HG03066 (cell line): ENCODE data around the gene PTGR2.
"Not testable (repeated sequence)": the region's sequence is repeated elsewhere in the genome, so short reads cannot be mapped to it uniquely, and the experiment has no call there.

Experiments used
- ATAC-seq: cut with Tn5 transposase; IDR thresholded peaks from one replicate; pipeline ENCODE4 v1.9.1; 2021; ENCODE audit warnings: low read depth; ENCODE audit not compliant: unreplicated experiment

Gene PTGR2

GRCh38 chr14:73879027-73879426, 27.4 kb downstream of the PTGR2 start:
- no peak for ATAC-seq

GRCh38 chr14:73884438-73885190, 33.0 kb downstream of the PTGR2 start:
- no peak for ATAC-seq

- peak; percentile 96 for ATAC-seq
These were observed 35.1 kb downstream of the PTGR2 start, which contains the start of gene ZNF410 for GRCh38 chr14:73886449-73887317. Gene ZNF410 (plus strand): TSS chr14:73886859. CDS start chr14:73892176, 5,317 bp downstream.

GRCh38 chr14:73887318-73887616, 35.6 kb downstream of the PTGR2 start:
- ATAC-seq, result no peak

DNA sequence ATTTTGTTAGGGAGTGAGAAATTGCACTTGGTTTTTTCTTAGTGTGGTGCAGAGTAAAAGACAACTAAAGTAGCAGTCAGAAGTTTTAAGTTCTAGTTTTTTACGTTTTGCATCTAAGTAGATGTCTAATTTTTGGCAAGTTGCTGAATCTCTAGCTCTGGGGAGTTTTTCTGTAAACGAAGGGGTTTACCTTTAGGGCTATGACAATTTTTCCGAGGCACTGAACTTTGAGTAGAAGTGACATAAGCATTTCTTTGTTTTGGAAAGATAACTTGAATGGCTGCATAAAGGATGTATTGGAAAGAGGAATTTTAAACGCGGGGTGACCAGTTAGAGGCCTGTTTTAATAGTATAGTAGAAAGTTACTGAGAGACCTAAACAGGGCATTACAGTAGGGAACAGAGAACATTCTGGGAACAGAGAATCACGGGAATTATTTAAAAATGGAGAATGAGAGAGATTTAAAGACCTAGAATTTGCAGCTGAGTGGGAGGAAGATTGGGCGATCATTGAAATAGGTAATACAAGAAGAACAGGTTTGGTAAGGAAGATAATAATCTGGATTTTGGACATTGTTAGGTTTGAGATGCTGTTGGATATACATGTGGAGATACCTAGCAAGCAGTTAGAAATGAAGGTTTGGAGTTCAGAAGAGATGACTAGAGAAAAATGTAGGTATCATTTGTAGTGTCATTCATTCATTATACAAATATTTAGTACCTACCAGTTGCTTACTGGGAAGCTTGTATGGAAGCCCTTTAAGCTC, 36.2 kb downstream of the PTGR2 start:
- ATAC-seq, result no peak

DNA sequence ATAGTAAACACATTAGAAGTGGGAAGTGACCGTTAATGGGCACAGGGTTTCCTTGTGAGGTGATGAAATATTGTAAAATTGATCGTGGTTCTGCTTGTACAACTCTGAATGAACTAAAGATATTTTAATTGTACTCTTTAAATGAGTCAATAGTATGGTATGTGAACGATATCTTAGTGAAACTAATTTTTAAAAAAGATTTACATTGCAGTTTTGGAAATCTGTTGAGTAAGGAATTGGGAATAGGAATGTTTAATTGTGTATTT, 36.8 kb downstream of the PTGR2 start:
- no peak for ATAC-seq

DNA sequence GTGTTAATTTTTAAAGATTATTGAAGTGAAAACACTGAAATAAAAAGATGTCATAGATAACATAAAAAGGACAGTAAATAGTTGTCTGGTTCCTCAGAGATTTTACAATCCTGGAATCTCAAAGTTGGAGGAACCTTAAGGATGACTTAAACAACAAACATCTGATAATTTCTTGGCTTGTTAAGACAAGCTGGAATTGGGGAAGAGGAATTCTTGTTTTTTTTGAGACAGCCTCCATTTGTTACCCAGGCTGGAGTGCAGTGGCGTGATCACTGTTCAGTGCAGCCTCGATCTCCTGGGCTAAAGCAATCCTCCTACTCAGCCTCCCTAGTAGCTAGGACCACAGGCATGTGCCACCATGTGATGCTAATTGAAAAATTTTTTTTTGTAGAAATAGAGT, 37.3 kb downstream of the PTGR2 start:
- ATAC-seq, result no peak

DNA sequence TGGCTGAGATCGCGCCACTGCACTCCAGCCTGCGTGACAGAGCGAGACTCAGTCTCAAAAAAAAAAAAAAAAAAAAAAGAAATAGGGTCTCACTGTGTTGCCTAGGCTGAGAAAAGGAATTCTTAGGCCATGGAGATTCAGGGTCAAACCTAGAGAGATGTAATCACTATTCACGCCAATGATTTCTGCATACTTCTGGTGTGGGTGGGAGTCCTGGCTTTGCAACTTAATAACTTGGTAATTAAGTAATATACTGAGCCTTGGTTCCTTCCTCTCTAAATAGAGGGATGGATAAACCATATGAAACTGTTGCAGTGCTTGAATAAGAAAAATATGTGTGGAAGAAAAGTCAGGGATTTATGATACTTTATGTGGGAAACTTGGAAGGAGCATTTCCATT, 37.7 kb downstream of the PTGR2 start:
- ATAC-seq, result no peak

DNA sequence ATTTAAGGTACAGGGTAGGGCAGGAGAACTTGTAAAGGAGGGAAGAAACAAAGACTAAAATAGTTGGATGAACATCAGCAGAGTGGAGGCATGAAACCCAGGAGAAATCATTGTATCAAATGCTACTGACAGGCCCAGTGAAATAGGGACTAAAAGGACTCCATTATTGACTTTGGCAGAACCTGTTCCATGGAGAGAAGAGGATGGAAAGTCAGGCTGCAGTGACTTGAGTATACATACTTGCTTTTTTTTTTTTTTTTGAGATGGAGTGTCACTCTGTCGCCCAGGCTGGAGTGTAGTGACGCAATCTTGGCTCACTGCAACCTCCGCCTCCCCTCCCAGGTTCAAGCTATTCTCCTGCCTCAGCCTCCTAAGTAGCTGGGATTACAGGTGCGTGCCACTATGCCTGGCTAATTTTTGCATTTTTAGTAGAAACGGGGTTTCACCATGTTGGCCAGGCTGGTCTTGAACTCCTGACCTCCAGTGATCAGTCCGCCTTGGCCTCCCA, 42.6 kb downstream of the PTGR2 start:
- not testable (repeated sequence) for ATAC-seq

DNA sequence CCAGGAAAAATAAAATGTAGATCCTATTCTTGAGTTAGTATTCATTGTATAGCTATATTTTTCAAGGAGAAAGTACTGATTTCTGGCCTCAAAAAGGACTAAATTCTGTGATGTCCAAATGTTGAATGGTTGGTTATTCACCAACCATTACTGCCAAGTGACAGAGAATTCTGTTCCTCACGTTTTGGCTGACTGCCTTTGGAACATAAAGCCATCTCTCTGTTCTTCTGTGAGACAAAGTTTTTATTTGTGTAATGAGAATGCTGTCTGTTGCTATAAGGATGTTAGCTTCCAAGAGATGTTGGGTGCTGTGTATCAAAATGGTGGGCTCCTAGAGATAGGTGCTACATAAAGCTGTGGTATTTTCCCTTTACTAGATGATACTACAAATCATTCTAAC, 44.3 kb downstream of the PTGR2 start:
- ATAC-seq, result no peak

DNA sequence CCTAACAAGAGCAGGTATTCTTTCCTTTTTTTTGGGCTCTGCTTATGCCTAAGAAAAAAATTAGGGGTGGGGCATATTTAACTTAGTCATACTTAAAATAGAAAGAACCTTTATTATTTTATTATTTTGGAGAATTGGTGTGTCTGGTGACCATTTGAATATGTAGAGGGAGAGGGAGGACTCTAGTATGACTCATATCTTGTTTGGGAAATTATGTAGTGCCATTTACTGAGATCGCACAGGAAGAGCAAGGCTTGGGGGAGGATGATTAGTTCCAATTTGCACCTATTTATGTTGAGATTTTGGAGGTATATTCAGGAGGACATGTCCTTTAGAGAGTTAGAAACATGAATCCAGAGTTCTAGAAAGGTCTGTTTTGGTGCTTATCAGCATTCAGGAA, 44.9 kb downstream of the PTGR2 start:
- ATAC-seq, result no peak

DNA sequence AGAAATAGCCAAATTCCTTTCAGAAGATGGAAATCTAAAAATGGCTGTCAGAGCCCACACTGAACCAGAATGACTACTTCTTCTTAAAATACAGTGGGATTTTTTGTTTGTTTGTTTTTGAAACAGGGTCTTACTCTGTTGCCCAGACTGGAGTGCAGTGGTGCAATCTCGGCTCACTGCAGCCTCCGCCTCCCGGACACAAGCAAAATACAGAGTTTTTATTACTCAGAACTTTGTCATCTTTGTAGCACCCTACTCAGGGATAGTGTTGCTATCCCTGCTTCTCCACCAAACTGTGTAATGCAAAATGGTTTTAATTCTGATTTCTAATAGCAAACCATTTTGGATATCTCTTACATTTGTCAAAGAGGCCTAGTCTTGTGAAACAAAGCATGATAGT, 51.4 kb downstream of the PTGR2 start:
- ATAC-seq, result no peak

DNA sequence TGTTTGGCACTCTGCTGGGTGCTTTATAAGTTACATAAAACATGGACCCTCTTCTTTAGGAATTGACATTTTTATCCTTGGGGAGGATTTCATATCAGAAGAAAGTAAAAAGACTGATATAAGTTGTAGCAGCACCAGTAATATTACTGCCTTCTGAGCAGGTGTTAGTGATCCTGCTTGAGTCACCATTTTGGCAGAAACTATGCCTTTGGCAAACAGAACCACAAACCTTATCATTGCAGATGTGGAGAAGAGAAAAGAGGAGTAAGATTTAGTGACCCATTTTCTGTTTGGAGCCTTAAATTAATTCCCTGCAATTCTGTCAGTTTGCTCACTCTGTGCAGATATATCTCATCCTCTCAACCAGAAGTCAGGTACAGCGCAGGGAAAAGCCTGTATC, 58.0 kb downstream of the PTGR2 start:
- ATAC-seq, result no peak

DNA sequence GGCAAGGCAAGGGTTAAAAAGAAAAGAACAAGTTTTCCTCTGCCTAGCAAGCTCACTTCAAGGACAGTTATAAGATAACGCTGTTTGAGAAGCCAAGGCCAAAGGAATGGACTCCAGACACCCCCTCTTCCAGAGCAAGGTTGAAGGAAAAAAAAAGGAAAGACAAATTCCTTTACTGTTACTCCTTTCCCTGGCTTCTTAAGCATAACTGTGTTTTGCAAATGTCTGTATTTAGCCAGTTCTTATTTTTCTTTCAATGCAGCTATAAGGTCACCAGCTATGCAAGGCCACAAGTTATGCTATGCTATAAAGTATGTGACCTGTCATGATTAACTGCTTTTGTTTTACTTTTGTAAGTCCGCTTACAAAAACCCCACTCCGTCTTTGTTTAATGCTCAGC, 61.6 kb downstream of the PTGR2 start:
- ATAC-seq, result no peak

- no peak for ATAC-seq
These were observed 64.7 kb downstream of the PTGR2 start for GRCh38 chr14:73916324-73916723.

GRCh38 chr14:73919457-73919856, 67.8 kb downstream of the PTGR2 start:
- not testable (repeated sequence) for ATAC-seq

- no peak for ATAC-seq
These were observed 72.7 kb downstream of the PTGR2 start for GRCh38 chr14:73924337-73924736.
